ENCODE results near the gene POU4F2.
"Not testable (repeated sequence)": the region's sequence is repeated elsewhere in the genome, so short reads cannot be mapped to it uniquely, and the experiment has no call there.

The POU4F2 gene

DNA sequence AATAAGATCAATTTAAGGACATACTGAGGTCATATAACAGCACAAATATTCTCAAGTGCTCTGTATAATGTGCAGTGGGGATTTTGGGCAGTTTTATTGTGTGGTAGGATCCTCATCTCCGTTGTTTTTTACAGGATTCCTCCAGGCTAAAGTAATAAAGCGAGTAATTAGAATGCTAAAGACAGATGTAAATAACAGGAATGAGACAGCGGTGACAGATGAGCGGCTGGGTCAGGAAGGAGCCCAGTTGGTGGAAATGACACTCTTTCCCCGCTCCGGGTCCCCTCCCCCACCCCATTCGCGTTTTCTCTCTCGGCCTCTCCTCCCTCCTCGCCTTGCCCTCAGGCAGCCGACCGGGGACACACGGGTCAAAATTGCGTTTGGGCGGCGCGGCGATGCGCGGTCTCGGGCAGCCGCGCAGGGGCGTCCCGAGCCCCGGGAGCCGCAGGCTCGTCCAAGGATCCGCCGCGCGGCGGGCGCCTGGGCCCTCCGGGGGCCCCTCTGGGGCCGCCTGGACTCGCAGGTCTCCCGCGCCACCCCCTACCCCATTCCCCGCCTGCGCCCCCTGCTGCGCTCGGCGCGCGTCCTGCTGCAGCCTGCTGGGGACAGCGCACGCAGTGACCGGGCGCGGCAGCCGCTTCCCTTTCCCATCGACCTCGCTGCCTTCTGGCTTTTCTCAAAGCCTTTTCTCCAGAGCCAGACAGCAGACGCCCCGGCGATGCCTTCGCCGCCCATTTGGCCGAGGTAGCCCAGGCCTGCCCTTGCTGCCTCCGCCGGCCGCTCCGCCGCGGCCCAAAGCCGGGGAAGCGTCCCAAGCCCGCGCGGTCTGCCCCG is 16.2 kb downstream of the POU4F2 start:
- DNase-seq (ENCODE audit: low spot score), result no peak

DNA sequence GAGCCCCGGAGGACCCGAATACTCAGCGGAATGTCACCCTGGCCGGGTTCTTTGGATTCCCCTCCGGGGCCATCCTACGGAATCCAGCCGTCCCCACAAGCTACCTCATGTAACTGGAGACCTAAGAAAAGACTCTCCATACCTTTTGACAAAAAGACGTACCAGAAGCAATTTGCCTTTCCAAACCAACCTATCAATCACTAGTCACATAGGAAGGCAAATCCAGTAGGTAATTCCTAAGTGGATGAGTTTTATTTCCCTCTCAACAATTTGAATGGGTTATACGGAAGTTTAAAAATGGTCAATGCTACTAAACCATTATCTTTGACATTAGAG is 16.8 kb downstream of the POU4F2 start:
- DNase-seq (ENCODE audit: low spot score), result no peak

DNA sequence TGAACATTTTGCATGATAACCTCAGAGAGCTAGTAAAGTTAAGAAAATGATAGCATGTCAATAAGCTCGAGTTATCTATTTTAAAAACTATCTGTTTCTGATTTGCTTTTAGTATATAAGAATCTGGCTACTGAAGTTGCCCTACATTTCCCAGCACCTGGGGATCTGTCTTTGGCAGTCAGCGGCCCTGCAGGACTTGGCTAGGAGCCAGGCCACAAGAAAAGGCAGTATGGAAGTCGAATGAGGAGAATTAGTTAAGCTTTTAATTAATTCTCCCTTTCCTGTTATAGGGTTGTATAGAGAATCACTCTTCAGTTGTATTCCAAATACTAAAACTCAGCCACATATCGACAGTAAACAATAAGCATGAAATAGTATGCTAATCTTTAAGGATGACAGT is 22.7 kb downstream of the POU4F2 start:
- no peak for DNase-seq (ENCODE audit: low spot score)

DNA sequence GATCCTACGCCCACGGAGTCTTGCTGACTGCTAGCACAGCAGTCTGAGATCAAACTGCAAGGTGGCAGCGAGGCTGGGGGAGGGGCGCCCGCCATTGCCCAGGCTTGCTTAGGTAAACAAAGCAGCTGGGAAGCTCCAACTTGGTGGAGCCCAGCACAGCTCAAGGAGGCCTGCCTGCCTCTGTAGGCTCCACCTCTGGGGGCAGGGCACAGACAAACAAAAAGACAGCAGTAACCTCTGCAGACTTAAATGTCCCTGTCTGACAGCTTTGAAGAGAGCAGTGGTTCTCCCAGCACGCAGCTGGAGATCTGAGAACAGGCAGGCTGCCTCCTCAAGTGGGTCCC is 25.2 kb downstream of the POU4F2 start:
- not testable (repeated sequence) for DNase-seq (ENCODE audit: low spot score)

DNA sequence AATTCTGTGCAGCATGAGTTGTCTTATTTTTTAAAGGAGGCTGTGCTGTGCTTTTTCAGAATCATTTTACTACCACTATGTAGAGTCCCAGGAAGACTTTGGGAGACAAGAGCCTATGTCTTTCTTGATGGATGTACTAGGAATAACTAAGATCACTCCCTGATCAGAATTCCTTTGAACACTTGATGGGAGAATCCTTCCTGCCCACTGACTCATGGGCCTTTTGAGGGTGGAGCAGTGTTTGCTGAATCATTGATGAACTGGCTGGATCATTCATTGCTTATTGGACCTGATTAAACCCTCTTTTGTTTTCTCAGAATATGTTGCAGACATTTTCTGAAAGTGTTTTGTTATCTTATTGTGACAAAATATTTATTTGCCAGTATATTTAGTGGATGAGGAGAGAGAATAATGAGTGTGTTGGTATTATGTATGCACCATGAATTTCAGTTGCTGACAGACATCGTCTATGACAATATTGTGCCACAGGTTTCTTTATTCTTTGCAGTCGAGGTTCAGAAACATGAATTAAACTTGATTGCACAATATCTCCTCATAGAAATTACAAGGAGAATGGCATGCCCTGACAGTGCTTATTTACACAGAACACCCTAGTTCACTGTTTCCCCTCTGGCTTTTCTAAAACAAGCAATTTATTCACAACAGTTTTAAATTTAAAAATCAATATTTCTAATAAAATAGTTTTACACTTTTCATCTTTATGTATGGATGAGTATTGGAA is 36.3 kb downstream of the POU4F2 start:
- DNase-seq (ENCODE audit: low spot score), result no peak
